ENCODE results near the gene C2orf66.

GRCh38 chr2:196853301-196854087 lies 44.3 kb upstream of the C2orf66 start:
- no peak for TF ChIP-seq CTCF (IDR thresholded peaks at IDR 0.05)
- no peak for TF ChIP-seq EP300 (IDR thresholded peaks at IDR 0.05; ENCODE audit: low read depth)
- TF ChIP-seq POLR2A (IDR thresholded peaks at IDR 0.05), result no peak
